Measurements from ENCODE around the gene PHACTR1. TPM values are rescaled to one million over a fixed set of nuclear protein-coding genes. Genes with fewer than 3 reads are reported as not detected.

PHACTR1 gene
- polyA plus RNA-seq, 1 of the 3 experiments (the other 2 are of a cell fraction) = 0.12 TPM

DNA sequence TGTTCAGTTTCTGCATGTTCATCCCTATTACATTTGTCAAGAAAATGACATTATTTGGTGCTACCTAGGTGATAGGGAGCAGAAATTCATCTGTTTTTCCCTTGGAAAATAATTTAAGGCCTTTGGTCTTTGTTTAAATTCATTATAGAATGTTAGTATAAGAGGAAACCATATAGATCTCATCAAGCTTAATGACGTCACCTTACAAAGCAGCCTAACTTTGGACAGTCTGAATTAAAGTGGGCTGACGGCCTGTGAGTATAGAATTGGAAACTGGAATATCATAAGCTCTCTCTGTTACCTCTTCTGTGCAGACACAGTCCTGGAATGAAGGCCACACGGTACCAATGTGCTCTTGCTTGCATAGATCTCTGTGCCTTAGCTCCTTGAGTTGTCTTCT, 503.7 kb downstream of the PHACTR1 start (continued):
- no peak for TF ChIP-seq RAD21 (IDR thresholded peaks at IDR 0.05; ENCODE audit: low read length)
- TF ChIP-seq, protein P1, sequence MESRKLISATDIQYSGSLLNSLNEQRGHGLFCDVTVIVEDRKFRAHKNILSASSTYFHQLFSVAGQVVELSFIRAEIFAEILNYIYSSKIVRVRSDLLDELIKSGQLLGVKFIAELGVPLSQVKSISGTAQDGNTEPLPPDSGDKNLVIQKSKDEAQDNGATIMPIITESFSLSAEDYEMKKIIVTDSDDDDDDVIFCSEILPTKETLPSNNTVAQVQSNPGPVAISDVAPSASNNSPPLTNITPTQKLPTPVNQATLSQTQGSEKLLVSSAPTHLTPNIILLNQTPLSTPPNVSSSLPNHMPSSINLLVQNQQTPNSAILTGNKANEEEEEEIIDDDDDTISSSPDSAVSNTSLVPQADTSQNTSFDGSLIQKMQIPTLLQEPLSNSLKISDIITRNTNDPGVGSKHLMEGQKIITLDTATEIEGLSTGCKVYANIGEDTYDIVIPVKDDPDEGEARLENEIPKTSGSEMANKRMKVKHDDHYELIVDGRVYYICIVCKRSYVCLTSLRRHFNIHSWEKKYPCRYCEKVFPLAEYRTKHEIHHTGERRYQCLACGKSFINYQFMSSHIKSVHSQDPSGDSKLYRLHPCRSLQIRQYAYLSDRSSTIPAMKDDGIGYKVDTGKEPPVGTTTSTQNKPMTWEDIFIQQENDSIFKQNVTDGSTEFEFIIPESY (IDR thresholded peaks at IDR 0.05; ENCODE audit: borderline replicate concordance, low read depth) = no peak
- TF ChIP-seq SIN3A (IDR thresholded peaks at IDR 0.05; ENCODE audit: borderline replicate concordance, low read depth, low read length) = no peak
- TF ChIP-seq NFIC (IDR thresholded peaks at IDR 0.05; ENCODE audit: borderline replicate concordance) = no peak
- no peak for TF ChIP-seq POLR2AphosphoS5 (IDR thresholded peaks at IDR 0.05; ENCODE audit: low read depth, low read length)
- no peak for TF ChIP-seq GATA2 (CRISPR knock-in tag; IDR thresholded peaks at IDR 0.05)
- TF ChIP-seq FOXJ3 (CRISPR knock-in tag; IDR thresholded peaks at IDR 0.05) = no peak
- no peak for TF ChIP-seq EZH2phosphoT487 (IDR thresholded peaks at IDR 0.05; ENCODE audit: borderline replicate concordance, low read depth)

DNA sequence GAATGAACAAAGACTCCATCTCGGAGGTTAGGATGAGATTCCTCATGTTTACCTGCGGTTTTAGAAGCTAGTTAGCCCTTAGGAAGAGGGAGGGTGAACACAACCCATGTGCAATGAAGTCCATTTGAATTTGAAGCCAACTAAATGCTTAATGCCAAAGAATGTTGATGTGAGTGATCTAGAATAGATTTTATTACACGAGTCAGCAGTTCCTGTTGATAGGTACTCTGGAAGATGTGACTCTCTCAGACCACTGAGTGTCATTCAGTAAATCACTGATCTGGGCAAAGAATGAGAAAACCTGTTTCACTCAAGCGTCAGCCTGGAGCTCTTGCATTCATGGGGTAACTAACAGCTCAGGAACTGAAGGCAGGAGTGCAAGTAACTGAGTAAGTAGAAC, 505.5 kb downstream of the PHACTR1 start:
- TF ChIP-seq, protein P2, sequence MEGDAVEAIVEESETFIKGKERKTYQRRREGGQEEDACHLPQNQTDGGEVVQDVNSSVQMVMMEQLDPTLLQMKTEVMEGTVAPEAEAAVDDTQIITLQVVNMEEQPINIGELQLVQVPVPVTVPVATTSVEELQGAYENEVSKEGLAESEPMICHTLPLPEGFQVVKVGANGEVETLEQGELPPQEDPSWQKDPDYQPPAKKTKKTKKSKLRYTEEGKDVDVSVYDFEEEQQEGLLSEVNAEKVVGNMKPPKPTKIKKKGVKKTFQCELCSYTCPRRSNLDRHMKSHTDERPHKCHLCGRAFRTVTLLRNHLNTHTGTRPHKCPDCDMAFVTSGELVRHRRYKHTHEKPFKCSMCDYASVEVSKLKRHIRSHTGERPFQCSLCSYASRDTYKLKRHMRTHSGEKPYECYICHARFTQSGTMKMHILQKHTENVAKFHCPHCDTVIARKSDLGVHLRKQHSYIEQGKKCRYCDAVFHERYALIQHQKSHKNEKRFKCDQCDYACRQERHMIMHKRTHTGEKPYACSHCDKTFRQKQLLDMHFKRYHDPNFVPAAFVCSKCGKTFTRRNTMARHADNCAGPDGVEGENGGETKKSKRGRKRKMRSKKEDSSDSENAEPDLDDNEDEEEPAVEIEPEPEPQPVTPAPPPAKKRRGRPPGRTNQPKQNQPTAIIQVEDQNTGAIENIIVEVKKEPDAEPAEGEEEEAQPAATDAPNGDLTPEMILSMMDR (IDR thresholded peaks at IDR 0.05) = no peak
- TF ChIP-seq MEF2A (IDR thresholded peaks at IDR 0.05; ENCODE audit: borderline replicate concordance, low read depth) = no peak
- no peak for TF ChIP-seq FOXJ3 (CRISPR knock-in tag; IDR thresholded peaks at IDR 0.05)
- TF ChIP-seq NRF1 (IDR thresholded peaks at IDR 0.05; ENCODE audit: low read depth, low read length) = no peak
- TF ChIP-seq, protein P3, sequence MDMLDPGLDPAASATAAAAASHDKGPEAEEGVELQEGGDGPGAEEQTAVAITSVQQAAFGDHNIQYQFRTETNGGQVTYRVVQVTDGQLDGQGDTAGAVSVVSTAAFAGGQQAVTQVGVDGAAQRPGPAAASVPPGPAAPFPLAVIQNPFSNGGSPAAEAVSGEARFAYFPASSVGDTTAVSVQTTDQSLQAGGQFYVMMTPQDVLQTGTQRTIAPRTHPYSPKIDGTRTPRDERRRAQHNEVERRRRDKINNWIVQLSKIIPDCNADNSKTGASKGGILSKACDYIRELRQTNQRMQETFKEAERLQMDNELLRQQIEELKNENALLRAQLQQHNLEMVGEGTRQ (IDR thresholded peaks at IDR 0.05; ENCODE audit: borderline replicate concordance, low read depth, low read length) = no peak
- TF ChIP-seq RCOR1 (IDR thresholded peaks at IDR 0.05; ENCODE audit: low read length) = no peak
- no peak for TF ChIP-seq TAF1 (IDR thresholded peaks at IDR 0.05; ENCODE audit: borderline replicate concordance, low read depth, low read length)
- TF ChIP-seq, protein P4, sequence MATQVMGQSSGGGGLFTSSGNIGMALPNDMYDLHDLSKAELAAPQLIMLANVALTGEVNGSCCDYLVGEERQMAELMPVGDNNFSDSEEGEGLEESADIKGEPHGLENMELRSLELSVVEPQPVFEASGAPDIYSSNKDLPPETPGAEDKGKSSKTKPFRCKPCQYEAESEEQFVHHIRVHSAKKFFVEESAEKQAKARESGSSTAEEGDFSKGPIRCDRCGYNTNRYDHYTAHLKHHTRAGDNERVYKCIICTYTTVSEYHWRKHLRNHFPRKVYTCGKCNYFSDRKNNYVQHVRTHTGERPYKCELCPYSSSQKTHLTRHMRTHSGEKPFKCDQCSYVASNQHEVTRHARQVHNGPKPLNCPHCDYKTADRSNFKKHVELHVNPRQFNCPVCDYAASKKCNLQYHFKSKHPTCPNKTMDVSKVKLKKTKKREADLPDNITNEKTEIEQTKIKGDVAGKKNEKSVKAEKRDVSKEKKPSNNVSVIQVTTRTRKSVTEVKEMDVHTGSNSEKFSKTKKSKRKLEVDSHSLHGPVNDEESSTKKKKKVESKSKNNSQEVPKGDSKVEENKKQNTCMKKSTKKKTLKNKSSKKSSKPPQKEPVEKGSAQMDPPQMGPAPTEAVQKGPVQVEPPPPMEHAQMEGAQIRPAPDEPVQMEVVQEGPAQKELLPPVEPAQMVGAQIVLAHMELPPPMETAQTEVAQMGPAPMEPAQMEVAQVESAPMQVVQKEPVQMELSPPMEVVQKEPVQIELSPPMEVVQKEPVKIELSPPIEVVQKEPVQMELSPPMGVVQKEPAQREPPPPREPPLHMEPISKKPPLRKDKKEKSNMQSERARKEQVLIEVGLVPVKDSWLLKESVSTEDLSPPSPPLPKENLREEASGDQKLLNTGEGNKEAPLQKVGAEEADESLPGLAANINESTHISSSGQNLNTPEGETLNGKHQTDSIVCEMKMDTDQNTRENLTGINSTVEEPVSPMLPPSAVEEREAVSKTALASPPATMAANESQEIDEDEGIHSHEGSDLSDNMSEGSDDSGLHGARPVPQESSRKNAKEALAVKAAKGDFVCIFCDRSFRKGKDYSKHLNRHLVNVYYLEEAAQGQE (IDR thresholded peaks at IDR 0.05; ENCODE audit: low read depth, low read length) = no peak
- no peak for TF ChIP-seq TCF12 (IDR thresholded peaks at IDR 0.05)

More for the DNA sequence above, 505.5 kb downstream of the PHACTR1 start:
- H3K36me3 ChIP-seq (replicated peaks in 1 of 2; ENCODE audit: control insufficient read depth in 1 of 2, insufficient read depth in 2 of 2, low read length in 1 of 2) = no peaks in the 10 kb centered on the region
- no peaks in the 10 kb centered on the region for H4K20me1 ChIP-seq (ENCODE audit: insufficient read depth)
- H3K9me2 ChIP-seq = no peaks in the 10 kb centered on the region
- no peaks in the 10 kb centered on the region for H3K9me3 ChIP-seq
- H3F3A ChIP-seq (replicated peaks; ENCODE audit: insufficient read depth) = no peaks in the 10 kb centered on the region
- peaks cover 3 to 9% of the 10 kb centered on the region in 2 experiments; a peak in 2 of 4 replicates for H3K4me1 ChIP-seq (ENCODE audit: control insufficient read depth in 1 of 2, insufficient read depth in 2 of 2, low read depth in 1 of 2, low read length in 1 of 2)
- WGBS (ENCODE audit: low lambda C conversion rate) = 9% methylated on average over 4 of the region's 4 CpGs
- no peak overlapping the region for H3K4me3 ChIP-seq (ENCODE audit: low read depth in 2 of 2, low read length in 1 of 2)
- no peak overlapping the region for H3K27ac ChIP-seq (ENCODE audit: low read depth in 2 of 2, low read length in 1 of 2)
- POLR2A ChIA-PET = no interaction called here
- H3K79me2 ChIP-seq (ENCODE audit: insufficient read depth) = no peaks in the 10 kb centered on the region
- no peaks in the 10 kb centered on the region for H3K27me3 ChIP-seq (ENCODE audit: insufficient read depth)
- no peak overlapping the region for H2AFZ ChIP-seq (ENCODE audit: low read depth)
- CTCF ChIA-PET = interaction anchor here (0.6 kb wide), 1 partner anchor 1577 kb away, joined by 4 read pairs; no protein-coding TSS in a partner anchor
- H3K9ac ChIP-seq = no peak overlapping the region
- no peak overlapping the region for H3K4me2 ChIP-seq
- no peak for DNase-seq

Data from SK-N-SH (cell line).